Lower leg skin (tissue), 4 donors: ENCODE measurements around the gene TMED8. TPM values are rescaled to one million over a fixed set of nuclear protein-coding genes. Genes with fewer than 3 reads are reported as not detected.

Source experiments
- DNase-seq, 2 donors: peaks; one replicate each; pipeline ENCODE4 v3.0.0-alpha.2; 2019; ENCODE audit warnings: low spot score in 2 of 2
- H3K4me3 ChIP-seq: fragments of 200-600 bp; sonication (generic); 2 replicates; pipeline ENCODE4 v1.5.1; 2017; ENCODE audit warnings: mild to moderate bottlenecking, low read depth; ENCODE audit not compliant: poor library complexity, severe bottlenecking
- CTCF ChIP-seq, 3 donors: fragments of 450-650 bp; IDR thresholded peaks; one replicate each; pipeline ENCODE4 v1.5.1; 2016; ENCODE audit warnings: antibody characterized with exemption in 3 of 3, mild to moderate bottlenecking in 3 of 3, moderate library complexity in 2 of 3
- POLR2A ChIP-seq, 2 donors: fragments of 450-650 bp; IDR thresholded peaks; one replicate each; pipeline ENCODE4 v1.6.1; 2016 to 2017; ENCODE audit warnings: antibody characterized with exemption in 2 of 2, mild to moderate bottlenecking in 1 of 2, moderate library complexity in 1 of 2
- WGBS, 2 donors: methylation state at CpG; one replicate each; pipeline ENCODE4 v1.1.5; 2018; 5-methylcytosine and 5-hydroxymethylcytosine counted together
- intact Hi-C: fragments of 100-400 bp; cut with DNase I; formaldehyde crosslinking; loops from one replicate; pipeline ENCODE4 v1.15.0; 2023; ENCODE audit warnings: low total_unique reads
- total RNA-seq, 4 donors: library from RNA; depleted of rRNA; stranded (reverse); fragments of >200 nt; gene quantifications; one replicate each; pipeline ENCODE4 v1.1.0, GENCODE V29; 2016

TMED8 gene
- total RNA-seq, 4 donors from 2014 or later, result 6.4 to 8.9 (median 7.4) TPM

GRCh38 chr14:77299771-77300170, 77.1 kb downstream of the TMED8 start:
- DNase-seq, result no peak
- 83 to 89% methylated on average over 4 of the region's 4 CpGs for WGBS, 2 donors
- no peak overlapping the region for H3K4me3 ChIP-seq
- intact Hi-C loops, result loop anchor here (10.0 kb wide), 1 partner anchor 425 kb away; no protein-coding TSS in a partner anchor
- no peak for TF ChIP-seq CTCF (IDR thresholded peaks at IDR 0.05)
- TF ChIP-seq POLR2A (IDR thresholded peaks at IDR 0.05), result no peak

GRCh38 chr14:77296906-77297305, 80.0 kb downstream of the TMED8 start:
- TF ChIP-seq POLR2A (IDR thresholded peaks at IDR 0.05) (no peak), CTCF (IDR thresholded peaks at IDR 0.05) (no peak)
- no peak for DNase-seq
- H3K4me3 ChIP-seq, result no peak overlapping the region
- 89% methylated on average over 8 of the region's 8 CpGs for WGBS, 2 donors
- intact Hi-C loops, result no loop called here

- no peak overlapping the region for H3K4me3 ChIP-seq
- WGBS, 2 donors, result 79 to 83% methylated on average over 12 to 13 of the region's 13 CpGs
- DNase-seq, result no peak
- intact Hi-C loops, result no loop called here
- TF ChIP-seq POLR2A (IDR thresholded peaks at IDR 0.05) (no peak), CTCF (IDR thresholded peaks at IDR 0.05) (no peak)
Measured at GRCh38 chr14:77296155-77296554, 80.7 kb downstream of the TMED8 start.

GRCh38 chr14:77290705-77291104, 86.2 kb downstream of the TMED8 start:
- H3K4me3 ChIP-seq, result no peak overlapping the region
- TF ChIP-seq CTCF (IDR thresholded peaks at IDR 0.05) (no peak), POLR2A (IDR thresholded peaks at IDR 0.05) (no peak)
- intact Hi-C loops, result no loop called here
- DNase-seq, result no peak
- 83 to 95% methylated on average over 4 of the region's 4 CpGs for WGBS, 2 donors

- 93 to 98% methylated on average over 5 of the region's 5 CpGs for WGBS, 2 donors
- no peak for DNase-seq
- no peak overlapping the region for H3K4me3 ChIP-seq
- intact Hi-C loops, result no loop called here
- TF ChIP-seq POLR2A (IDR thresholded peaks at IDR 0.05), result no peak
- TF ChIP-seq CTCF (IDR thresholded peaks at IDR 0.05), result no peak
Measured at GRCh38 chr14:77286576-77286975, 90.3 kb downstream of the TMED8 start.

Other genes with a start within 250 kb of the TMED8 start
- not detected for gene ZDHHC22, start 235.3 kb downstream of the TMED8 start, total RNA-seq
- 10 to 100 TPM; 11.4 to 37.6 (median 18.9) TPM for gene TMEM63C, start 195.3 kb downstream of the TMED8 start, total RNA-seq
- gene NGB, start 105.9 kb downstream of the TMED8 start, total RNA-seq, result not detected
- gene POMT2, start 56.2 kb downstream of the TMED8 start, total RNA-seq, result 10 to 100 TPM in 3 of 4 donors, 1 to 10 TPM in 1; 9.1 to 23.0 (median 15.9) TPM
- 10 to 100 TPM; 24.6 to 37.5 (median 29.9) TPM for gene GSTZ1, start 56.1 kb downstream of the TMED8 start, total RNA-seq
- gene SAMD15, start 285 bp upstream of the TMED8 start, total RNA-seq, result under 1 TPM in 1 of 4 donors, not detected in 3; 0.64 TPM
- under 1 TPM; 0.15 to 0.63 (median 0.40) TPM for gene NOXRED1, start 46.4 kb upstream of the TMED8 start, total RNA-seq
- 10 to 100 TPM; 12.9 to 18.4 (median 15.9) TPM for gene VIPAS39, start 80.5 kb upstream of the TMED8 start, total RNA-seq
- 10 to 100 TPM; 77.8 to 98.7 (median 92.6) TPM for gene AHSA1, start 81.0 kb upstream of the TMED8 start, total RNA-seq
- under 1 TPM in 2 of 4 donors, not detected in 2; 0.19 to 0.27 TPM for gene ISM2, start 121.7 kb upstream of the TMED8 start, total RNA-seq
- gene SPTLC2, start 239.5 kb upstream of the TMED8 start, total RNA-seq, result 10 to 100 TPM; 18.4 to 31.8 (median 22.1) TPM